ENCODE data around the gene CABLES1. TPM values are rescaled to one million over a fixed set of nuclear protein-coding genes. Genes with fewer than 3 reads are reported as not detected.

CABLES1 gene
- total RNA-seq, 4 donors from 2014 or later, result 28.1 to 43.8 (median 37.6) TPM

DNA sequence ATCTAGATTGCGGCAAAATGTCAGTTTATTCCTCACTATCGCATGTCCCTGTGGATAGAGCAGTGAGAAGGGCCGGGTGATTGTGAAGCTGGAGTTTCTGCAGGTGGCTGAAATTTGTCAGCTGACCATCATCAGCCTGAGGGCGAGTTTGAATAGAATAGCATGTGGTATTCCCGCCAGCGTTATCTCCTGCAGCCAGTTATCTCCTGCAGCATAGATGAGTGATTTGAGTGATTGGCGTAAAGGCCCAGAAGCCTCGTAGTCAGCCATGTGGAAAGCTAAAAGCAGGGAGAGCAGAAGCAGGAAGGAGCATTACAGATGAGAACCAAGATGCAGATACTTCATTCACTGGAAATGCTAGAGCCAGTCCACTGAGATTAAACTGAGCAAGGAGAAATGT is 65.5 kb downstream of the CABLES1 start:
- H3K4me1 ChIP-seq, result peaks cover 0 to 9% of the 10 kb centered on the region in 2 donors
- no peaks in the 10 kb centered on the region for H3K9me3 ChIP-seq
- intact Hi-C loops (cut with DNase I), result no loop called here
- no peak overlapping the region for H3K4me3 ChIP-seq (replicated peaks in 1 of 3)
- WGBS, 2 donors, result 56 to 65% methylated on average over 8 of the region's 8 CpGs
- H3K36me3 ChIP-seq, result peaks cover 0 to 4% of the 10 kb centered on the region in 2 donors
- no peaks in the 10 kb centered on the region for H3K27me3 ChIP-seq
- DNase-seq, result no peak
- TF ChIP-seq CTCF (IDR thresholded peaks at IDR 0.05), result no peak
- H3K27ac ChIP-seq, result no peak overlapping the region

DNA sequence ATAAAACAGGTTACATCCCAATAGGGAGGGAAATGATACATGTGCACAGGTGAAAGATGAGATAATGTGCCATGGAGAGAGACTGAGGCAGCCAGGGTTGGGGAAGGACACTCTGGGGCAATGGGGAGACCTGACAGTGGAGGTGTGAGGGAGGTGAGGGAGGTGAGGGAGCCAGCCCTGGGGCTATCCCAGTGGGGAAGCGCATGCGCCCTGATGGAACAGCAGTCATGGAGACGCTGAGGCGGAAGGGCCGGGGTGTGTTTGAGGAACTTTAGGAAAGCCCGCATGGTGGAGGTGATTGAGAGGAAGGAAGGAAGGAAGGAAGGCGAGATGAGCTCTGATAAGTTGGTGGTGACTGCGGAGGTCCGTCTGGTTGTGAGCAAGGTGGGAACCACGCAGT is 66.5 kb downstream of the CABLES1 start:
- H3K4me1 ChIP-seq, result peaks cover 0 to 9% of the 10 kb centered on the region in 2 donors
- TF ChIP-seq POLR2A (IDR thresholded peaks at IDR 0.05) (no peak), CTCF (IDR thresholded peaks at IDR 0.05) (no peak)
- H3K9me3 ChIP-seq, result no peaks in the 10 kb centered on the region
- H3K36me3 ChIP-seq, result peaks cover 0 to 4% of the 10 kb centered on the region in 2 donors
- H3K27ac ChIP-seq, result no peak overlapping the region
- no peaks in the 10 kb centered on the region for H3K27me3 ChIP-seq
- WGBS, 2 donors, result 95% methylated on average over 10 of the region's 10 CpGs
- H3K4me3 ChIP-seq (replicated peaks in 1 of 3), result no peak overlapping the region
- intact Hi-C loops (cut with DNase I), result no loop called here
- DNase-seq, result no peak

- no peak for TF ChIP-seq POLR2A (IDR thresholded peaks at IDR 0.05)
- no peak for TF ChIP-seq CTCF (IDR thresholded peaks at IDR 0.05)
- Histone ChIP-seq H3K9me3 (no peaks in the 10 kb centered on the region), H3K27ac (no peak overlapping the region), H3K4me1 (peaks cover 0 to 14% of the 10 kb centered on the region in 2 donors), H3K4me3 (replicated peaks in 1 of 3) (no peak overlapping the region), H3K27me3 (no peaks in the 10 kb centered on the region), H3K36me3 (no peaks in the 10 kb centered on the region)
- 87 to 95% methylated on average over 14 to 15 of the region's 15 CpGs for WGBS, 2 donors
- peak; percentile 37 to 47 for DNase-seq
- intact Hi-C loops (cut with DNase I), result no loop called here
These were observed 68.7 kb downstream of the CABLES1 start for GRCh38 chr18:23203891-23204432.

- Histone ChIP-seq H3K27ac (no peak overlapping the region), H3K4me1 (peaks cover 0 to 14% of the 10 kb centered on the region in 2 donors), H3K27me3 (no peaks in the 10 kb centered on the region), H3K4me3 (replicated peaks in 1 of 3) (no peak overlapping the region), H3K9me3 (no peaks in the 10 kb centered on the region), H3K36me3 (no peaks in the 10 kb centered on the region)
- WGBS, 2 donors, result 83 to 97% methylated on average over 10 of the region's 10 CpGs
- no peak for DNase-seq
- intact Hi-C loops (cut with DNase I), result no loop called here
- TF ChIP-seq CTCF (IDR thresholded peaks at IDR 0.05) (no peak), POLR2A (IDR thresholded peaks at IDR 0.05) (no peak)
These were observed 69.4 kb downstream of the CABLES1 start for GRCh38 chr18:23204589-23205235.

DNA sequence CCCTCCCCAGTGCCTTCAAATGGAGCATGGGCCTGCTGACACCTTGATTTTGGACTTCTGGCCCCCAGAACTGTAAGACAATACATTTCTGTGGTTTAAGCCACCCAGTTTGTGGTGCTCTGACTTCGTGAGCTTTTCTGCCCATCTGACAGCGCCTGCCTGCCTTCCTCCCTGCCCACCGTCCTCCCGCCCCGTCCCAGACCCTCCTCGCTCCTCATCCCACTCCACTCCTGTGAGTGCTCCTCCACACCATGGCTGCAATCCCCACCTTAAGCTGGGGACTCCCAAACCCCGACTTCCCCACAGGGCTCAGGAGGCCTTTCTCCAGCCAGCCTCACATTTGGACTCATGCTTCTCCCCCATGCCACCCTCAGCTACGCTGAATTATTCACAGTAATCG is 70.7 kb downstream of the CABLES1 start:
- WGBS, 2 donors, result 96 to 99% methylated on average over 9 of the region's 9 CpGs
- Histone ChIP-seq H3K4me1 (peaks cover 0 to 11% of the 10 kb centered on the region in 2 donors), H3K9me3 (no peaks in the 10 kb centered on the region), H3K27ac (no peak overlapping the region), H3K36me3 (no peaks in the 10 kb centered on the region), H3K4me3 (replicated peaks in 1 of 3) (no peak overlapping the region), H3K27me3 (no peaks in the 10 kb centered on the region)
- no peak for TF ChIP-seq CTCF (IDR thresholded peaks at IDR 0.05)
- no peak for TF ChIP-seq POLR2A (IDR thresholded peaks at IDR 0.05)
- intact Hi-C loops (cut with DNase I), result no loop called here
- no peak for DNase-seq

Measured in thyroid gland (tissue), 4 donors.